HCT116 (cell line): ENCODE data around the gene HK1. TPM values are rescaled to one million over a fixed set of nuclear protein-coding genes. Genes with fewer than 3 reads are reported as not detected.

ENCODE experiments used
- ATAC-seq: fragments of 200-7000 bp; cut with Tn5 transposase; 2 replicates; pipeline ENCODE4 v1.9.1; 2020; ENCODE audit warnings: mild to moderate bottlenecking, moderate library complexity
- BruUV-seq: library from RNA; stranded (reverse); fragments of 400-500 nt; replicated peaks from 2 replicates; lab custom pipeline; 2021; lab: Mats Ljungman, UMichigan
- CTCF ChIA-PET: fragments of 300-600 bp; sonication (Branson Sonifier 250); formaldehyde crosslinking; loops from one replicate; lab custom pipeline; 2021; ENCODE audit warnings: antibody characterized with exemption; lab: Charles Lee
- POLR2A ChIA-PET: fragments of 300-600, 350-600 bp; sonication (Branson Sonifier 250); formaldehyde crosslinking; loops from one replicate; lab custom pipeline; 2021; ENCODE audit warnings: antibody characterized with exemption; lab: Charles Lee
- RAD21 ChIA-PET, 2 experiments: fragments of 300-600 bp; sonication (Branson Sonifier 250); formaldehyde crosslinking; loops; one replicate each; lab custom pipeline; 2023; ENCODE audit warnings: low total read pairs in 2 of 2; ENCODE audit not compliant: uncharacterized antibody in 2 of 2, unreplicated experiment in 2 of 2, low non-redundant PET in 1 of 2; lab: Charles Lee
- DNase-seq: peaks from one replicate; pipeline ENCODE4 v3.0.0-alpha.2; 2010; ENCODE audit warnings: low read depth, low spot score
- H2AFZ ChIP-seq: fragments of 200-600 bp; shearing (Covaris generic), sonication (generic); 2 replicates; pipeline ENCODE4 v1.6.1; 2017; ENCODE audit warnings: low read depth, mixed run types, mixed read lengths, antibody characterized with exemption, low read length; ENCODE audit not compliant: poor library complexity, severe bottlenecking
- H3K27ac ChIP-seq: 2 replicates; pipeline ENCODE4 v1.5.1; 2012; ENCODE audit warnings: low read depth, low read length
- H3K27me3 ChIP-seq: fragments of 200-600 bp; sonication (generic); 2 replicates; pipeline ENCODE4 v1.6.1; 2016; ENCODE audit warnings: mixed run types, low read length, mixed read lengths; ENCODE audit not compliant: insufficient read depth
- H3K36me3 ChIP-seq, 2 experiments: fragments of 200-500 bp in 1 of 2; fragments of 200-600 bp in 1 of 2; sonication (Bioruptor generic) in 1 of 2; sonication (generic) in 1 of 2; 2 replicates each; pipeline versions ENCODE4 v1.5.1 to v1.6.1; 2014 to 2016; ENCODE audit warnings: low read length in 2 of 2, inconsistent platforms in 1 of 2, mixed read lengths in 1 of 2, mixed run types in 1 of 2; ENCODE audit not compliant: insufficient read depth in 2 of 2, control insufficient read depth in 1 of 2
- H3K4me1 ChIP-seq, 2 experiments: fragments of 200-600 bp in 1 of 2; sonication (generic) in 1 of 2; 2 replicates each; pipeline versions ENCODE4 v1.5.1 to v1.6.1; 2012 to 2017; ENCODE audit warnings: low read length in 2 of 2, inconsistent platforms in 1 of 2, mild to moderate bottlenecking in 1 of 2, mixed read lengths in 1 of 2, mixed run types in 1 of 2, moderate library complexity in 1 of 2; ENCODE audit not compliant: insufficient read depth in 2 of 2, control insufficient read depth in 1 of 2
- H3K4me2 ChIP-seq: fragments of 200-600 bp; sonication (generic); 2 replicates; pipeline ENCODE4 v1.6.1; 2017; ENCODE audit warnings: mixed run types, low read length, mixed read lengths
- H3K4me3 ChIP-seq, 2 experiments: fragments of 200-600 bp in 1 of 2; sonication (generic) in 1 of 2; replicated peaks in 1 of 2; 2 replicates each; pipeline ENCODE4 v1.5.1; 2011 to 2016; ENCODE audit warnings: low read length in 2 of 2, control low read depth in 1 of 2, low read depth in 1 of 2, mild to moderate bottlenecking in 1 of 2, mixed read lengths in 1 of 2, mixed run types in 1 of 2
- H3K79me2 ChIP-seq: fragments of 200-600 bp; sonication (generic); 2 replicates; pipeline ENCODE4 v1.6.1; 2017; ENCODE audit warnings: mild to moderate bottlenecking, mixed run types, low read length, moderate library complexity, mixed read lengths; ENCODE audit not compliant: insufficient read depth
- H3K9ac ChIP-seq: fragments of 200-600 bp; sonication (generic); 2 replicates; pipeline ENCODE4 v1.6.1; 2016; ENCODE audit warnings: low read length, mixed read lengths
- H3K9me2 ChIP-seq: fragments of 200-600 bp; sonication (generic), shearing (Covaris generic); 2 replicates; pipeline ENCODE4 v1.6.1; 2017; ENCODE audit warnings: mixed run types, mild to moderate bottlenecking, moderate library complexity; ENCODE audit not compliant: insufficient read depth
- H3K9me3 ChIP-seq, 2 experiments: fragments of 200-500 bp in 1 of 2; fragments of 200-600 bp in 1 of 2; sonication (Bioruptor generic) in 1 of 2; sonication (generic) in 1 of 2; 2 replicates each; pipeline ENCODE4 v1.6.1; 2014 to 2017; ENCODE audit warnings: low read length in 2 of 2, mixed read lengths in 2 of 2, inconsistent platforms in 1 of 2, low read depth in 1 of 2, mild to moderate bottlenecking in 1 of 2, mixed run types in 1 of 2, moderate library complexity in 1 of 2; ENCODE audit not compliant: control insufficient read depth in 1 of 2, insufficient read depth in 1 of 2
- H4K20me1 ChIP-seq: fragments of 200-600 bp; sonication (generic), shearing (Covaris generic); 2 replicates; pipeline ENCODE4 v1.6.1; 2017; ENCODE audit warnings: mixed run types, mild to moderate bottlenecking, moderate library complexity; ENCODE audit not compliant: insufficient read depth
- EGR1 ChIP-seq: IDR thresholded peaks from 2 replicates; pipeline ENCODE4 v1.6.1; 2012; ENCODE audit warnings: low read depth
- ELF1 ChIP-seq: IDR thresholded peaks from 2 replicates; pipeline ENCODE4 v1.6.1; 2012; ENCODE audit warnings: low read depth, borderline replicate concordance
- EZH2 ChIP-seq: fragments of 200-600 bp; sonication (generic); IDR thresholded peaks from 2 replicates; pipeline ENCODE4 v1.6.1; 2017; ENCODE audit warnings: antibody characterized with exemption, mixed run types
- FOSL1 ChIP-seq: IDR thresholded peaks from 2 replicates; pipeline ENCODE4 v1.6.1; 2012; ENCODE audit warnings: low read depth
- JUND ChIP-seq: IDR thresholded peaks from 2 replicates; pipeline ENCODE4 v1.6.1; 2012
- POLR2A ChIP-seq: IDR thresholded peaks from 2 replicates; pipeline ENCODE4 v1.7.0; 2011; ENCODE audit warnings: borderline replicate concordance; ENCODE audit not compliant: insufficient read depth, insufficient read length; ENCODE audit errors: extremely low read depth
- POLR2AphosphoS5 ChIP-seq: IDR thresholded peaks from 2 replicates; pipeline ENCODE4 v1.6.1; 2011; ENCODE audit warnings: mild to moderate bottlenecking, low read depth, low read length, moderate library complexity
- RAD21 ChIP-seq: IDR thresholded peaks from 2 replicates; pipeline ENCODE4 v1.6.1; 2012; ENCODE audit warnings: low read depth, mild to moderate bottlenecking
- TCF7L2 ChIP-seq: IDR thresholded peaks from 2 replicates; pipeline ENCODE4 v1.7.0; 2011; ENCODE audit warnings: borderline replicate concordance, inconsistent platforms; ENCODE audit not compliant: insufficient read depth, insufficient read length; ENCODE audit errors: extremely low read depth
- ZNF274 ChIP-seq: fragments of 200-500 bp; sonication (Bioruptor generic); IDR thresholded peaks from 2 replicates; pipeline ENCODE4 v1.6.1; 2014; ENCODE audit warnings: mild to moderate bottlenecking, low read depth, low read length, inconsistent platforms
- intact Hi-C: fragments of 100-400 bp; cut with micrococcal nuclease; formaldehyde crosslinking; loops from 2 replicates; pipeline ENCODE4 v1.10.0; 2022
- total RNA-seq: library from RNA; stranded (reverse); gene quantifications from one replicate; pipeline ENCODE4 v1.2.1, GENCODE V29; 2021; ENCODE audit not compliant: unreplicated experiment
- TF ChIP-seq, protein P1 (sequence below): IDR thresholded peaks from 2 replicates; pipeline ENCODE4 v1.6.1; 2011; ENCODE audit warnings: mild to moderate bottlenecking, low read length, moderate library complexity; ENCODE audit not compliant: insufficient replicate concordance; ENCODE audit errors: extremely low read depth
- TF ChIP-seq, protein P2 (sequence below), 3 experiments: fragments of 200-600 bp in 1 of 3; sonication (generic) in 1 of 3; IDR thresholded peaks in 2 of 3; conservative IDR thresholded peaks in 1 of 3; 2 replicates each; pipeline ENCODE4 v1.5.1; 2012 to 2017; ENCODE audit warnings: low read depth in 2 of 3, low read length in 2 of 3, antibody characterized with exemption in 1 of 3, borderline replicate concordance in 1 of 3, control low read depth in 1 of 3, mild to moderate bottlenecking in 1 of 3, mixed read lengths in 1 of 3, mixed run types in 1 of 3, moderate library complexity in 1 of 3; ENCODE audit not compliant: insufficient read depth in 1 of 3
- TF ChIP-seq, protein P3 (sequence below): IDR thresholded peaks from 2 replicates; pipeline ENCODE4 v1.6.1; 2012; ENCODE audit warnings: low read depth

HK1 gene
- total RNA-seq, 1 experiment from 2014 or later: 50.3 TPM

DNA sequence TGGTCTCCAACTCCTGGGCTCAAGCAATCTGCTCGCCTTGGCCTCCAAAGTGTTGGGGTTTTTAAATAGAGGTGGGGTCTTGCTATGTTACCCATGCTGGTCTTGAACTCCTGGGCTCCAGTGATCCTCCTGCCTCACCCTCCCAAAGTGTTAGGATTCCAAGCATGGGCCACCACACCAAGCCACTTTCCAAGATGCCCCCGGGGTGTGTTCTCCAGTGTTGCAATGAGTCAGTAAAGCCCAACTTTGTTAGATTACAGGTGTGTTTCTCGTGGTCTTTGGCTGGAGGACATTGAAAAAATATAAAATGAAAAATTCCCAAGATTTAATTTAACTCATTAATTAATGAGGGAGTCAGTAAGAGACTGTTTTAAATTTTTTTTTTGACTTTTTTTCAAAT is 109.2 kb downstream of the HK1 start:
- DNase-seq: no peak
- no peak overlapping the region for H3K4me3 ChIP-seq
- H3K27me3 ChIP-seq: no peaks in the 10 kb centered on the region
- peaks cover 8 to 11% of the 10 kb centered on the region in 2 experiments; a peak in 3 of 4 replicates for H3K36me3 ChIP-seq
- ChIA-PET RAD21 (no interaction called here), POLR2A (no interaction called here), CTCF (no interaction called here)
- no peaks in the 10 kb centered on the region for H3K79me2 ChIP-seq
- peaks cover 0 to 7% of the 10 kb centered on the region in 2 experiments; a peak in 1 of 4 replicates for H3K4me1 ChIP-seq
- intact Hi-C loops: no loop called here
- H3K27ac ChIP-seq: no peak overlapping the region
- no peaks in the 10 kb centered on the region for H3K9me2 ChIP-seq
- BruUV-seq: no TSS peak
- H4K20me1 ChIP-seq: no peaks in the 10 kb centered on the region
- no peak overlapping the region for H3K9ac ChIP-seq
- no peak overlapping the region for H2AFZ ChIP-seq
- no peak for ATAC-seq
- no peak for TF ChIP-seq RAD21
- no peak for TF ChIP-seq FOSL1
- no peak for TF ChIP-seq ELF1
- no peak for TF ChIP-seq EZH2
- TF ChIP-seq, protein P1, sequence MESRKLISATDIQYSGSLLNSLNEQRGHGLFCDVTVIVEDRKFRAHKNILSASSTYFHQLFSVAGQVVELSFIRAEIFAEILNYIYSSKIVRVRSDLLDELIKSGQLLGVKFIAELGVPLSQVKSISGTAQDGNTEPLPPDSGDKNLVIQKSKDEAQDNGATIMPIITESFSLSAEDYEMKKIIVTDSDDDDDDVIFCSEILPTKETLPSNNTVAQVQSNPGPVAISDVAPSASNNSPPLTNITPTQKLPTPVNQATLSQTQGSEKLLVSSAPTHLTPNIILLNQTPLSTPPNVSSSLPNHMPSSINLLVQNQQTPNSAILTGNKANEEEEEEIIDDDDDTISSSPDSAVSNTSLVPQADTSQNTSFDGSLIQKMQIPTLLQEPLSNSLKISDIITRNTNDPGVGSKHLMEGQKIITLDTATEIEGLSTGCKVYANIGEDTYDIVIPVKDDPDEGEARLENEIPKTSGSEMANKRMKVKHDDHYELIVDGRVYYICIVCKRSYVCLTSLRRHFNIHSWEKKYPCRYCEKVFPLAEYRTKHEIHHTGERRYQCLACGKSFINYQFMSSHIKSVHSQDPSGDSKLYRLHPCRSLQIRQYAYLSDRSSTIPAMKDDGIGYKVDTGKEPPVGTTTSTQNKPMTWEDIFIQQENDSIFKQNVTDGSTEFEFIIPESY: no peak
- no peak for TF ChIP-seq POLR2AphosphoS5
- TF ChIP-seq TCF7L2: no peak
- TF ChIP-seq, protein P2, sequence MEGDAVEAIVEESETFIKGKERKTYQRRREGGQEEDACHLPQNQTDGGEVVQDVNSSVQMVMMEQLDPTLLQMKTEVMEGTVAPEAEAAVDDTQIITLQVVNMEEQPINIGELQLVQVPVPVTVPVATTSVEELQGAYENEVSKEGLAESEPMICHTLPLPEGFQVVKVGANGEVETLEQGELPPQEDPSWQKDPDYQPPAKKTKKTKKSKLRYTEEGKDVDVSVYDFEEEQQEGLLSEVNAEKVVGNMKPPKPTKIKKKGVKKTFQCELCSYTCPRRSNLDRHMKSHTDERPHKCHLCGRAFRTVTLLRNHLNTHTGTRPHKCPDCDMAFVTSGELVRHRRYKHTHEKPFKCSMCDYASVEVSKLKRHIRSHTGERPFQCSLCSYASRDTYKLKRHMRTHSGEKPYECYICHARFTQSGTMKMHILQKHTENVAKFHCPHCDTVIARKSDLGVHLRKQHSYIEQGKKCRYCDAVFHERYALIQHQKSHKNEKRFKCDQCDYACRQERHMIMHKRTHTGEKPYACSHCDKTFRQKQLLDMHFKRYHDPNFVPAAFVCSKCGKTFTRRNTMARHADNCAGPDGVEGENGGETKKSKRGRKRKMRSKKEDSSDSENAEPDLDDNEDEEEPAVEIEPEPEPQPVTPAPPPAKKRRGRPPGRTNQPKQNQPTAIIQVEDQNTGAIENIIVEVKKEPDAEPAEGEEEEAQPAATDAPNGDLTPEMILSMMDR (IDR thresholded peaks at IDR 0.05 in 2 of 3, conservative IDR thresholded peaks at IDR 0.05 in 1 of 3; ENCODE audit: borderline replicate concordance in 1 of 3, insufficient read depth in 1 of 3, low read depth in 2 of 3, low read length in 2 of 3): no peak
- TF ChIP-seq ZNF274: no peak
- TF ChIP-seq EGR1: no peak
- TF ChIP-seq JUND: no peak
- no peak for TF ChIP-seq POLR2A
- TF ChIP-seq, protein P3, sequence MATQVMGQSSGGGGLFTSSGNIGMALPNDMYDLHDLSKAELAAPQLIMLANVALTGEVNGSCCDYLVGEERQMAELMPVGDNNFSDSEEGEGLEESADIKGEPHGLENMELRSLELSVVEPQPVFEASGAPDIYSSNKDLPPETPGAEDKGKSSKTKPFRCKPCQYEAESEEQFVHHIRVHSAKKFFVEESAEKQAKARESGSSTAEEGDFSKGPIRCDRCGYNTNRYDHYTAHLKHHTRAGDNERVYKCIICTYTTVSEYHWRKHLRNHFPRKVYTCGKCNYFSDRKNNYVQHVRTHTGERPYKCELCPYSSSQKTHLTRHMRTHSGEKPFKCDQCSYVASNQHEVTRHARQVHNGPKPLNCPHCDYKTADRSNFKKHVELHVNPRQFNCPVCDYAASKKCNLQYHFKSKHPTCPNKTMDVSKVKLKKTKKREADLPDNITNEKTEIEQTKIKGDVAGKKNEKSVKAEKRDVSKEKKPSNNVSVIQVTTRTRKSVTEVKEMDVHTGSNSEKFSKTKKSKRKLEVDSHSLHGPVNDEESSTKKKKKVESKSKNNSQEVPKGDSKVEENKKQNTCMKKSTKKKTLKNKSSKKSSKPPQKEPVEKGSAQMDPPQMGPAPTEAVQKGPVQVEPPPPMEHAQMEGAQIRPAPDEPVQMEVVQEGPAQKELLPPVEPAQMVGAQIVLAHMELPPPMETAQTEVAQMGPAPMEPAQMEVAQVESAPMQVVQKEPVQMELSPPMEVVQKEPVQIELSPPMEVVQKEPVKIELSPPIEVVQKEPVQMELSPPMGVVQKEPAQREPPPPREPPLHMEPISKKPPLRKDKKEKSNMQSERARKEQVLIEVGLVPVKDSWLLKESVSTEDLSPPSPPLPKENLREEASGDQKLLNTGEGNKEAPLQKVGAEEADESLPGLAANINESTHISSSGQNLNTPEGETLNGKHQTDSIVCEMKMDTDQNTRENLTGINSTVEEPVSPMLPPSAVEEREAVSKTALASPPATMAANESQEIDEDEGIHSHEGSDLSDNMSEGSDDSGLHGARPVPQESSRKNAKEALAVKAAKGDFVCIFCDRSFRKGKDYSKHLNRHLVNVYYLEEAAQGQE: no peak
- H3K4me2 ChIP-seq: no peak overlapping the region
- H3K9me3 ChIP-seq: no peaks in the 10 kb centered on the region
